ENCODE measurements around the gene NPHP4.

The NPHP4 gene

GRCh38 chr1:5916572-5917280, 75.5 kb downstream of the NPHP4 start (continued):
- TF ChIP-seq CREB5 (CRISPR knock-in tag; IDR thresholded peaks at IDR 0.05; ENCODE audit: low read depth): no peak

DNA sequence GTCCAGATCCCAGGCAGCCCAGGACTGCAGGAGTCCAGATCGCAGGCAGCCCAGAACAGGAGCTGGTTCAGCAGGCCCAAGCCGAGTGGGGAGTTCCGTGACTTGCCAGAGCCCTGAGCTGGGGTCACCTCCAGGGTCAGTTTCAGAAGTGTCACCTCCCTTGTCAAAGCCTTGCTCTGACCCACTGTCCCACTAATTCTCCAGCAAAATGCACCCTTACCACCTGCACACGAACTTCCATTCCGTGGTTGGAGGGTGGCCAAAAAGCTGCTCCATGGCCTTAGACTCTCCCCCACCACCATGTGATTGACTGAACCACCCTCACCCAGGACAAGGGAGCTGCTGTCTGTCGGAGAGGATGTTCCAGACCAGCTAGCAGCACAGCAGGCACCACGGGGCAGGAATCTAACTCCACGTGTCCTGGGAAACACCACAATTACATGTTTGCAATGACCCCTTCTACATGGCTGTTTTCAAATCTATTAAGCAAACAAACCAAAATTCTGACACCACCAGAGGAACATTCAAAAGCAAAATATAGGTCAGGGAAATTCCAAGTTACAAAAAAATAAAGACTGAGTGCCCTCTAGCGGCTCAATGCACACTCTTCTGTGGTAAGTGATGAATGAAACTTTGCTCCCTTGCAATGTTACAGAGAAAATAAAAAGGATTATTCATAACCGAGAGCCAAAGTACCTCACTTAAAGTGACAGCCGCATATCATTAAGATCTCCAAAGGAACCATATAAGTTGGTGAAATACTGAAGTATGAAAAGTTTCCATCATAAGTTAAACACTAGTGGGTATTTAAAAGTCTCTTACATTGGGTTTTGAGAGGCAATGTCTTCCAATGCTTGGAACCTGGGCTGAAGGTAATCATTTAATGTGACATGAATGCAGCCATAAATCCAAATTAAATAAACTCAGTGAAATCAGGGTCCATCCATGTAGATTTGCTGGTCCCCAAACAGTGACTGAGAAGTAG, 76.3 kb downstream of the NPHP4 start:
- TF ChIP-seq GLIS3 (CRISPR knock-in tag; IDR thresholded peaks at IDR 0.05): no peak
- TF ChIP-seq, protein P1, sequence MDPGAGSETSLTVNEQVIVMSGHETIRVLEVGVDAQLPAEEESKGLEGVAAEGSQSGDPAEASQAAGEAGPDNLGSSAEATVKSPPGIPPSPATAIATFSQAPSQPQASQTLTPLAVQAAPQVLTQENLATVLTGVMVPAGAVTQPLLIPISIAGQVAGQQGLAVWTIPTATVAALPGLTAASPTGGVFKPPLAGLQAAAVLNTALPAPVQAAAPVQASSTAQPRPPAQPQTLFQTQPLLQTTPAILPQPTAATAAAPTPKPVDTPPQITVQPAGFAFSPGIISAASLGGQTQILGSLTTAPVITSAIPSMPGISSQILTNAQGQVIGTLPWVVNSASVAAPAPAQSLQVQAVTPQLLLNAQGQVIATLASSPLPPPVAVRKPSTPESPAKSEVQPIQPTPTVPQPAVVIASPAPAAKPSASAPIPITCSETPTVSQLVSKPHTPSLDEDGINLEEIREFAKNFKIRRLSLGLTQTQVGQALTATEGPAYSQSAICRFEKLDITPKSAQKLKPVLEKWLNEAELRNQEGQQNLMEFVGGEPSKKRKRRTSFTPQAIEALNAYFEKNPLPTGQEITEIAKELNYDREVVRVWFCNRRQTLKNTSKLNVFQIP (CRISPR knock-in tag; IDR thresholded peaks at IDR 0.05; ENCODE audit: borderline replicate concordance, low read depth): no peak
- peak; percentile 93 for ATAC-seq

GRCh38 chr1:5914676-5915365, 77.4 kb downstream of the NPHP4 start:
- TF ChIP-seq RARB (CRISPR knock-in tag; IDR thresholded peaks at IDR 0.05) (no peak), ZNF70 (CRISPR knock-in tag; IDR thresholded peaks at IDR 0.05) (no peak), ZNF565 (CRISPR knock-in tag; conservative IDR thresholded peaks at IDR 0.05; ENCODE audit: low read depth) (no peak), ESRRG (CRISPR knock-in tag; IDR thresholded peaks at IDR 0.05) (no peak), TOX (CRISPR knock-in tag; IDR thresholded peaks at IDR 0.05; ENCODE audit: borderline replicate concordance) (no peak), CSDC2 (CRISPR knock-in tag; IDR thresholded peaks at IDR 0.05) (no peak)
- TF ChIP-seq, protein P2, sequence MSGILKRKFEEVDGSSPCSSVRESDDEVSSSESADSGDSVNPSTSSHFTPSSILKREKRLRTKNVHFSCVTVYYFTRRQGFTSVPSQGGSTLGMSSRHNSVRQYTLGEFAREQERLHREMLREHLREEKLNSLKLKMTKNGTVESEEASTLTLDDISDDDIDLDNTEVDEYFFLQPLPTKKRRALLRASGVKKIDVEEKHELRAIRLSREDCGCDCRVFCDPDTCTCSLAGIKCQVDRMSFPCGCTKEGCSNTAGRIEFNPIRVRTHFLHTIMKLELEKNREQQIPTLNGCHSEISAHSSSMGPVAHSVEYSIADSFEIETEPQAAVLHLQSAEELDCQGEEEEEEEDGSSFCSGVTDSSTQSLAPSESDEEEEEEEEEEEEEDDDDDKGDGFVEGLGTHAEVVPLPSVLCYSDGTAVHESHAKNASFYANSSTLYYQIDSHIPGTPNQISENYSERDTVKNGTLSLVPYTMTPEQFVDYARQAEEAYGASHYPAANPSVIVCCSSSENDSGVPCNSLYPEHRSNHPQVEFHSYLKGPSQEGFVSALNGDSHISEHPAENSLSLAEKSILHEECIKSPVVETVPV (CRISPR knock-in tag; IDR thresholded peaks at IDR 0.05): no peak
- ATAC-seq: no peak

GRCh38 chr1:5913876-5914275, 78.3 kb downstream of the NPHP4 start:
- no peak for ATAC-seq
- TF ChIP-seq ESRRG (CRISPR knock-in tag; IDR thresholded peaks at IDR 0.05): no peak
- TF ChIP-seq ZC3H10 (CRISPR knock-in tag; IDR thresholded peaks at IDR 0.05): no peak
- TF ChIP-seq ZNF70 (CRISPR knock-in tag; IDR thresholded peaks at IDR 0.05): no peak
- TF ChIP-seq BACH2 (CRISPR knock-in tag; IDR thresholded peaks at IDR 0.05; ENCODE audit: borderline replicate concordance): no peak
- TF ChIP-seq ZNF565 (CRISPR knock-in tag; conservative IDR thresholded peaks at IDR 0.05; ENCODE audit: low read depth): no peak

DNA sequence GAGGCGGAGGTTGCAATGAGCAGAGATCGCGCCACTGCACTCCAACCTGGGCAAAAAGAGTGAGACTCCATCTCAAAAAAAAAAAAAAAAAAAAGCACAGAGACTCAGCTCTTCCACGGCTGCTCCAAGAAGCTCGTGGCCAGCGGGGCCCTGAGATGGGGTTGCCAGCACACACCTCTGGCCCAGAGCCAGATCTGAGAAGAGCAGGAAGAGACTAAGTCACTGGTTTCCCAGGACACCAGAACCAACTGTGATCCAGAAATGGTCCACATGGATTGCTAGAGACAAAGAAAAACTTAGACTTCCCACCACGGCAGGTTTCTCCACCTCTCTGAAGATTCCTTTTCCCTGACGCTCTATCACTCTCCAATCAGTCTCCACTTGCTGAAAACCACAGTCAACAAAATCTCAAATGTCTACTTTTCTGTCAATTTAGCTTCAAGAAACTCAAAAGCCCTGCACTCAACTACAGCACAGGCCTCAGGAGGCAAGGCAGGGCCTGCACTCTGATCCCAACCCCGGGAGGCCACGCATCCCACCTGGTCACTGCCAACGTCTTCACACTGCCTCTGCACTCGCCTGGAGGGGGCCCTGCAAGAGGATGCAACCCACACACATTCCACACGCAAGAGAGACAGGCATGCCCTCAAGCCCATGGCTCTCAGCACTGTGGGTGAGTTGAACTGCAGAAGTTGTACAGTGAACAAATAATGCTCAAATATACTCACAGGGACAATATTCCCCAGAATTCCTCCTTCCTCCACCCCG, 79.0 kb downstream of the NPHP4 start:
- ATAC-seq: no peak
- no peak for TF ChIP-seq ZNF70 (CRISPR knock-in tag; IDR thresholded peaks at IDR 0.05)
- TF ChIP-seq ARNTL (CRISPR knock-in tag; IDR thresholded peaks at IDR 0.05; ENCODE audit: borderline replicate concordance, low read depth): no peak
- TF ChIP-seq ZNF8 (CRISPR knock-in tag; IDR thresholded peaks at IDR 0.05): no peak
- TF ChIP-seq, protein P3, sequence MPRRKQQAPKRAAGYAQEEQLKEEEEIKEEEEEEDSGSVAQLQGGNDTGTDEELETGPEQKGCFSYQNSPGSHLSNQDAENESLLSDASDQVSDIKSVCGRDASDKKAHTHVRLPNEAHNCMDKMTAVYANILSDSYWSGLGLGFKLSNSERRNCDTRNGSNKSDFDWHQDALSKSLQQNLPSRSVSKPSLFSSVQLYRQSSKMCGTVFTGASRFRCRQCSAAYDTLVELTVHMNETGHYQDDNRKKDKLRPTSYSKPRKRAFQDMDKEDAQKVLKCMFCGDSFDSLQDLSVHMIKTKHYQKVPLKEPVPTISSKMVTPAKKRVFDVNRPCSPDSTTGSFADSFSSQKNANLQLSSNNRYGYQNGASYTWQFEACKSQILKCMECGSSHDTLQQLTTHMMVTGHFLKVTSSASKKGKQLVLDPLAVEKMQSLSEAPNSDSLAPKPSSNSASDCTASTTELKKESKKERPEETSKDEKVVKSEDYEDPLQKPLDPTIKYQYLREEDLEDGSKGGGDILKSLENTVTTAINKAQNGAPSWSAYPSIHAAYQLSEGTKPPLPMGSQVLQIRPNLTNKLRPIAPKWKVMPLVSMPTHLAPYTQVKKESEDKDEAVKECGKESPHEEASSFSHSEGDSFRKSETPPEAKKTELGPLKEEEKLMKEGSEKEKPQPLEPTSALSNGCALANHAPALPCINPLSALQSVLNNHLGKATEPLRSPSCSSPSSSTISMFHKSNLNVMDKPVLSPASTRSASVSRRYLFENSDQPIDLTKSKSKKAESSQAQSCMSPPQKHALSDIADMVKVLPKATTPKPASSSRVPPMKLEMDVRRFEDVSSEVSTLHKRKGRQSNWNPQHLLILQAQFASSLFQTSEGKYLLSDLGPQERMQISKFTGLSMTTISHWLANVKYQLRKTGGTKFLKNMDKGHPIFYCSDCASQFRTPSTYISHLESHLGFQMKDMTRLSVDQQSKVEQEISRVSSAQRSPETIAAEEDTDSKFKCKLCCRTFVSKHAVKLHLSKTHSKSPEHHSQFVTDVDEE (CRISPR knock-in tag; IDR thresholded peaks at IDR 0.05): no peak
- TF ChIP-seq SNAI2 (CRISPR knock-in tag; IDR thresholded peaks at IDR 0.05): no peak
- TF ChIP-seq ZNF565 (CRISPR knock-in tag; conservative IDR thresholded peaks at IDR 0.05; ENCODE audit: low read depth): no peak
- TF ChIP-seq OSR1 (CRISPR knock-in tag; IDR thresholded peaks at IDR 0.05): no peak
- TF ChIP-seq GLIS3 (CRISPR knock-in tag; IDR thresholded peaks at IDR 0.05): no peak
- TF ChIP-seq ZFP3 (CRISPR knock-in tag; IDR thresholded peaks at IDR 0.05): no peak
- no peak for TF ChIP-seq ZC3H10 (CRISPR knock-in tag; IDR thresholded peaks at IDR 0.05)
